MCF 10A (cell line): ENCODE data around the gene MTHFR. TPM values are rescaled to one million over a fixed set of nuclear protein-coding genes. Genes with fewer than 3 reads are reported as not detected.

Experiments
- BruUV-seq: library from RNA; stranded (reverse); fragments of 400-500 nt; replicated peaks from 2 replicates; lab custom pipeline; 2021; lab: Mats Ljungman, UMichigan
- CTCF ChIA-PET: fragments of 300-600 bp; sonication (Branson Sonifier 250); formaldehyde crosslinking; extraction: SDS; loops from one replicate; lab custom pipeline; 2021; ENCODE audit warnings: antibody characterized with exemption, inconsistent platforms; lab: Yijun Ruan, JAX
- POLR2A ChIA-PET: fragments of 300-600, 350-650 bp; sonication (Branson Sonifier 250); formaldehyde crosslinking; extraction: SDS; loops from one replicate; lab custom pipeline; 2020; ENCODE audit warnings: antibody characterized with exemption, inconsistent platforms; lab: Yijun Ruan, JAX
- DNase-seq: peaks from one replicate; pipeline ENCODE4 v3.0.0-alpha.2; 2018; ENCODE audit not compliant: unreplicated experiment
- H3K27ac Mint-ChIP-seq: one replicate; pipeline ENCODE4 v1.8.0; 2022; ENCODE audit warnings: mild to moderate bottlenecking, low read depth, mixed read lengths; ENCODE audit not compliant: unreplicated experiment
- H3K27me3 Mint-ChIP-seq: one replicate; pipeline ENCODE4 v1.8.0; 2022; ENCODE audit warnings: mixed read lengths; ENCODE audit not compliant: insufficient read depth, unreplicated experiment
- H3K36me3 Mint-ChIP-seq: one replicate; pipeline ENCODE4 v1.8.0; 2022; ENCODE audit warnings: mild to moderate bottlenecking, moderate library complexity, mixed read lengths; ENCODE audit not compliant: insufficient read depth, unreplicated experiment
- H3K4me1 Mint-ChIP-seq: one replicate; pipeline ENCODE4 v1.8.0; 2022; ENCODE audit warnings: mixed read lengths; ENCODE audit not compliant: insufficient read depth, unreplicated experiment
- H3K4me3 Mint-ChIP-seq: one replicate; pipeline ENCODE4 v1.8.0; 2022; ENCODE audit warnings: mild to moderate bottlenecking, moderate library complexity, mixed read lengths; ENCODE audit not compliant: unreplicated experiment
- H3K9me3 Mint-ChIP-seq: one replicate; pipeline ENCODE4 v1.8.0; 2022; ENCODE audit warnings: mixed read lengths; ENCODE audit not compliant: unreplicated experiment
- intact Hi-C: fragments of 100-400 bp; cut with micrococcal nuclease; formaldehyde crosslinking; loops from 2 replicates; pipeline ENCODE4 v1.14.1; 2022
- total RNA-seq: library from RNA; stranded (reverse); gene quantifications from 2 replicates; pipeline ENCODE4 v1.2.3, GENCODE V29; 2022
- TF ChIP-seq, protein P1 (sequence below): fragments of 200-600 bp; IDR thresholded peaks from one replicate; pipeline ENCODE4 v1.8.0; 2022; ENCODE audit warnings: antibody characterized with exemption, mild to moderate bottlenecking; ENCODE audit not compliant: unreplicated experiment

Gene MTHFR
- total RNA-seq, 1 experiment from 2014 or later, result 14.0 TPM

DNA sequence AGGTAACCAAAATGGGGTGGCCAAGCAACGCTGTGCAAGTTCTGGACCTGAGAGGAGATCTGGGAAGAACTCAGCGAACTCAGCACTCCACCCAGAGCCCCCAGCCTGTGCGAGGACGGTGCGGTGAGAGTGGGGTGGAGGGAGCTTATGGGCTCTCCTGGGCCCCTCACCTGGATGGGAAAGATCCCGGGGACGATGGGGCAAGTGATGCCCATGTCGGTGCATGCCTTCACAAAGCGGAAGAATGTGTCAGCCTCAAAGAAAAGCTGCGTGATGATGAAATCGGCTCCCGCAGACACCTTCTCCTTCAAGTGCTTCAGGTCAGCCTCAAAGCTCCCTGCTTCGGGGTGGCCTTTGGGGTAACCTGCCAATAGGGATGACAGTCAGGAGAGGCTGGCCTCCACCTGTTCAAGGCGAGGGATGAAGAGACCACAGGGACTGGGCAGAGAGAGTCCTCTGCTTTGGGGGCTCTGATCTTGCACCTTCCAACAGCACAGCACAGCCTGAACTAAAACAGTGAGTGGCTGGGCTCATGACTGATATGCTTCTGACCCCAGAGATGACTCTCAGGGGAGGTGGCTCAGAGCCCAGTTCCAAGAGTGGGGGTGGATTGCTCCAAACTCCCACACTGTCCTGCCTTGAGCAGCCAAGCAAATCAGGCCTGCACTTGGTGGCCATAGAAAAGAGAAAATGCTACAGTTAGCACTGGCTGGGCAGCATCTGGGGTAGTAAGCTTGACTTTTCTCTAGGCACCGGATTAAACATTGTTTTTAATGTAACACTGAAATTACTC, 9.5 kb downstream of the MTHFR start:
- Mint-ChIP-seq H3K36me3 (peaks cover 48% of the 10 kb centered on the region), H3K27me3 (no peaks in the 10 kb centered on the region), H3K27ac (no peak overlapping the region), H3K4me3 (no peak overlapping the region), H3K9me3 (no peaks in the 10 kb centered on the region), H3K4me1 (peaks cover 10% of the 10 kb centered on the region)
- intact Hi-C loops, result no loop called here
- BruUV-seq, result no TSS peak
- DNase-seq, result no peak
- POLR2A ChIA-PET, result interaction anchor here (1.1 to 2.6 kb wide), 2 partner anchors 9 to 10 kb away, joined by 3 to 9 read pairs; partner anchors contain the start of gene CLCN6
- CTCF ChIA-PET, result interaction anchor here (1.8 kb wide), 1 partner anchor 11 kb away, joined by 9 read pairs; no protein-coding TSS in a partner anchor
- TF ChIP-seq, protein P1, sequence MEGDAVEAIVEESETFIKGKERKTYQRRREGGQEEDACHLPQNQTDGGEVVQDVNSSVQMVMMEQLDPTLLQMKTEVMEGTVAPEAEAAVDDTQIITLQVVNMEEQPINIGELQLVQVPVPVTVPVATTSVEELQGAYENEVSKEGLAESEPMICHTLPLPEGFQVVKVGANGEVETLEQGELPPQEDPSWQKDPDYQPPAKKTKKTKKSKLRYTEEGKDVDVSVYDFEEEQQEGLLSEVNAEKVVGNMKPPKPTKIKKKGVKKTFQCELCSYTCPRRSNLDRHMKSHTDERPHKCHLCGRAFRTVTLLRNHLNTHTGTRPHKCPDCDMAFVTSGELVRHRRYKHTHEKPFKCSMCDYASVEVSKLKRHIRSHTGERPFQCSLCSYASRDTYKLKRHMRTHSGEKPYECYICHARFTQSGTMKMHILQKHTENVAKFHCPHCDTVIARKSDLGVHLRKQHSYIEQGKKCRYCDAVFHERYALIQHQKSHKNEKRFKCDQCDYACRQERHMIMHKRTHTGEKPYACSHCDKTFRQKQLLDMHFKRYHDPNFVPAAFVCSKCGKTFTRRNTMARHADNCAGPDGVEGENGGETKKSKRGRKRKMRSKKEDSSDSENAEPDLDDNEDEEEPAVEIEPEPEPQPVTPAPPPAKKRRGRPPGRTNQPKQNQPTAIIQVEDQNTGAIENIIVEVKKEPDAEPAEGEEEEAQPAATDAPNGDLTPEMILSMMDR, result no peak

DNA sequence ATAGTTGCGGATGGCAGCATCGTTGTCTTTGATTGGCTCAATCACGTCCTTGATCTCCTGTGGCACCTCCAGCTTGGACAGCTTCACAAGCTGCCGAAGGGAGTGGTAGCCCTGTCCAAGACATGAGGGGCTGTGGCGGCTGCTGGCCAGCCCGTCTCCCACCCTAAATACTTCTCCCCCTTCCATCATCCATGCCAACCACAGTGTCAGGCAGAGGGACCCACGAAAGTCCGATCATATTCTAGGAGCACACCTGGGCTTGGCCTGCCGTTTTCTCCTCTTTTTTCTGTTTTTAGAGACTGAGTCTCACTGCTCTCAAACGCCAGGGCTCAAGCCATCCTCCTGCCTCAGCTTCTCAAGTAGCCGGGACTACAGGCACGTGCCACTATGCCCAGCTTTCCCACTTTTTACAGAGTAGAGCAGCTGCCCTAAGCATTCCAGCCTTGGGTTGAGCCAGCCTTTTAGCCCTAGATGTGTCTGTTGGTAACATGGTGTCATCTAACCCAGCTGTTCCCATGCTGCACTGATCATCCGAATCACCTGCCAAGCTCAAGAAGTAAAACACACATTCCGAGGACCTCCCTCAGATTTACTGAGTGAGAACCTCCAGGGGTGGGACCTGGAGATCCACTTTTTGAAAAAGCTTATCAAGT, 10.4 kb downstream of the MTHFR start:
- Mint-ChIP-seq H3K36me3 (peaks cover 42% of the 10 kb centered on the region), H3K4me1 (peaks cover 17% of the 10 kb centered on the region), H3K4me3 (no peak overlapping the region), H3K27ac (no peak overlapping the region), H3K27me3 (no peaks in the 10 kb centered on the region), H3K9me3 (no peaks in the 10 kb centered on the region)
- BruUV-seq, result no TSS peak
- TF ChIP-seq, protein P1, result no peak
- DNase-seq, result no peak
- intact Hi-C loops, result no loop called here
- CTCF ChIA-PET, result no interaction called here
- POLR2A ChIA-PET, result interaction anchor here (1.1 to 2.6 kb wide), 2 partner anchors 8 to 11 kb away, joined by 3 to 9 read pairs; partner anchors contain the start of gene CLCN6

DNA sequence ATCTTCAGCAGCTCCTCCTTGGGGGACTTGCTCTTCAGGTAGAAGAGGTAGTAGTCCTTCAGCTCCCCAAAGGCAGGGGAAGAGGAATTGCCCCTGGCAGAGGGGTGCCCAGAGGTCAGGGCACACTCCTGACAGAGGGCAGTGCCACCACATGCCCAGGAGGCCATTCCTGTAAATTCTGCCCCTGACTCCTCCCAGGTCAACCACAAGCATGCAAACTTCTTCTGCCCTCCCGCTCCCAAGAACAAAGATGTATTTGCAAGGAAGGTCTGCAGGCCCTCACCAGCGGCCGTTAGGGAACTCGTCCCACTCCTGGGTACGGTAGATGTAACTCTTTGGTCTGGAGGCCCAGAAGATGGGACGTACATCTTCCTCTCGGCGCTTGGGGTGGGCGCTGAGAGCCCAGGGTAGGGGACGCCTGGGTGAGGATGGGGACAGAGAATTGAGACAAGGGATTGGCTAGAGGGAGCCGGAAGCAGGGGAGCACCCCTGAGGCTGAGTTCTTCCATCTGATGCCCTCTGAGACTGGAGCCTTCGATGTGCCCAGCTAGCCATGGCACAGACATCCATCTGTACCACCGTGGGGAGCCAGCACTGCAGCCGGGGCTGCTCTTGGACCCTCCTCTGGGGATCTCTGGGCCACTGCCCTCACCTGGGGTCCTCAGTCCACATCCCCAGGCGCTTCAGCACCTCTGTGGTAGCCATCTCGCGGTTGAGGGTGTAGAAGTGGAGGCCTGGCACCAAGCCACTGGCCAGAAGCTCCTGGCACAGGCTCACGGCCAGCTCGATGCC, 11.1 kb downstream of the MTHFR start:
- H3K4me1 Mint-ChIP-seq, result peaks cover 20% of the 10 kb centered on the region
- ChIA-PET CTCF (no interaction called here), POLR2A (interaction anchor here (1.3 to 2.6 kb wide), 2 partner anchors 12 to 58 kb away, joined by 5 to 9 read pairs; partner anchors contain the start of gene CLCN6)
- TF ChIP-seq, protein P1, result no peak
- DNase-seq, result no peak
- H3K9me3 Mint-ChIP-seq, result no peaks in the 10 kb centered on the region
- peaks cover 36% of the 10 kb centered on the region for H3K36me3 Mint-ChIP-seq
- H3K27me3 Mint-ChIP-seq, result no peaks in the 10 kb centered on the region
- no peak overlapping the region for H3K27ac Mint-ChIP-seq
- H3K4me3 Mint-ChIP-seq, result no peak overlapping the region
- intact Hi-C loops, result no loop called here
- no TSS peak for BruUV-seq
